Testis (tissue), 3 donors: ENCODE results near the gene FSTL4. TPM values are rescaled to one million over a fixed set of nuclear protein-coding genes. Genes with fewer than 3 reads are reported as not detected.

ENCODE experiments used
- DNase-seq: peaks from one replicate; pipeline ENCODE4 v3.0.0-alpha.2; 2019
- H3K27ac ChIP-seq, 2 donors: fragments of 200-600 bp; sonication (generic); one replicate each; pipeline ENCODE4 v1.5.1; 2019
- H3K27me3 ChIP-seq: fragments of 200-600 bp; sonication (generic); one replicate; pipeline ENCODE4 v1.5.1; 2019
- H3K36me3 ChIP-seq: fragments of 200-600 bp; sonication (generic); one replicate; pipeline ENCODE4 v1.5.1; 2017; ENCODE audit warnings: low read depth; ENCODE audit errors: missing control alignments
- H3K4me1 ChIP-seq: fragments of 200-600 bp; sonication (generic); one replicate; pipeline ENCODE4 v1.5.1; 2019
- H3K4me3 ChIP-seq, 2 donors: fragments of 200-600 bp; sonication (generic); one replicate each; pipeline ENCODE4 v1.5.1; 2017 to 2019
- H3K9me3 ChIP-seq: fragments of 200-600 bp; sonication (generic); one replicate; pipeline ENCODE4 v1.5.1; 2017
- POLR2A ChIP-seq: fragments of 450-650 bp; IDR thresholded peaks from one replicate; pipeline ENCODE4 v1.6.1; 2017; ENCODE audit warnings: antibody characterized with exemption, mild to moderate bottlenecking, moderate library complexity
- WGBS, 2 donors: methylation state at CpG; one replicate each; pipeline ENCODE4 v1.1.5; 2018; 5-methylcytosine and 5-hydroxymethylcytosine counted together
- intact Hi-C: fragments of 100-400 bp; cut with DNase I; formaldehyde crosslinking; loops from one replicate; pipeline ENCODE4 v1.15.1; 2023; ENCODE audit warnings: low total_unique reads
- polyA plus RNA-seq: library from polyadenylated mRNA; stranded (reverse); fragments of 350-450 nt; fragmentation: Illumina TruSeq; extraction: RNeasy Lipid Tissue Mini Kit (QIAGEN cat#74804); gene quantifications from one replicate; pipeline ENCODE4 v1.2.3, GENCODE V29; 2014; ENCODE audit warnings: low read depth, low replicate concordance; ENCODE audit not compliant: insufficient read depth
- total RNA-seq, 2 donors: library from RNA; depleted of rRNA; stranded (reverse); fragments of >200 nt; gene quantifications; one replicate each; pipeline ENCODE4 v1.2.3, GENCODE V29; 2016
- TF ChIP-seq, protein P1 (sequence below), 3 experiments: fragments of 450-650 bp in 2 of 3; fragments of 200-600 bp in 1 of 3; sonication (generic) in 1 of 3; IDR thresholded peaks; one replicate each; pipeline ENCODE4 v1.5.1; 2016 to 2019; ENCODE audit warnings: antibody characterized with exemption in 3 of 3, mild to moderate bottlenecking in 2 of 3, moderate library complexity in 1 of 3

The FSTL4 gene
- total and polyA plus RNA-seq, 3 donors from 2014 or later: 7.1 to 8.6 (median 7.4) TPM

- Histone ChIP-seq H3K9me3 (no peaks in the 10 kb centered on the region), H3K4me3 (no peak overlapping the region), H3K4me1 (peaks cover 7% of the 10 kb centered on the region), H3K27me3 (no peaks in the 10 kb centered on the region), H3K27ac (no peak overlapping the region), H3K36me3 (no peaks in the 10 kb centered on the region)
- TF ChIP-seq POLR2A: no peak
- TF ChIP-seq, protein P1, sequence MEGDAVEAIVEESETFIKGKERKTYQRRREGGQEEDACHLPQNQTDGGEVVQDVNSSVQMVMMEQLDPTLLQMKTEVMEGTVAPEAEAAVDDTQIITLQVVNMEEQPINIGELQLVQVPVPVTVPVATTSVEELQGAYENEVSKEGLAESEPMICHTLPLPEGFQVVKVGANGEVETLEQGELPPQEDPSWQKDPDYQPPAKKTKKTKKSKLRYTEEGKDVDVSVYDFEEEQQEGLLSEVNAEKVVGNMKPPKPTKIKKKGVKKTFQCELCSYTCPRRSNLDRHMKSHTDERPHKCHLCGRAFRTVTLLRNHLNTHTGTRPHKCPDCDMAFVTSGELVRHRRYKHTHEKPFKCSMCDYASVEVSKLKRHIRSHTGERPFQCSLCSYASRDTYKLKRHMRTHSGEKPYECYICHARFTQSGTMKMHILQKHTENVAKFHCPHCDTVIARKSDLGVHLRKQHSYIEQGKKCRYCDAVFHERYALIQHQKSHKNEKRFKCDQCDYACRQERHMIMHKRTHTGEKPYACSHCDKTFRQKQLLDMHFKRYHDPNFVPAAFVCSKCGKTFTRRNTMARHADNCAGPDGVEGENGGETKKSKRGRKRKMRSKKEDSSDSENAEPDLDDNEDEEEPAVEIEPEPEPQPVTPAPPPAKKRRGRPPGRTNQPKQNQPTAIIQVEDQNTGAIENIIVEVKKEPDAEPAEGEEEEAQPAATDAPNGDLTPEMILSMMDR (IDR thresholded peaks at IDR 0.05): no peak
- intact Hi-C loops: no loop called here
- 86 to 87% methylated on average over 3 of the region's 3 CpGs for WGBS, 2 donors
- DNase-seq: no peak
Measured at GRCh38 chr5:133284306-133284705, 328.0 kb downstream of the FSTL4 start.

GRCh38 chr5:133278317-133278716, 334.0 kb downstream of the FSTL4 start:
- Histone ChIP-seq H3K9me3 (no peaks in the 10 kb centered on the region), H3K36me3 (no peaks in the 10 kb centered on the region), H3K4me1 (no peaks in the 10 kb centered on the region), H3K27ac (no peak overlapping the region), H3K4me3 (no peak overlapping the region), H3K27me3 (no peaks in the 10 kb centered on the region)
- TF ChIP-seq POLR2A: no peak
- TF ChIP-seq, protein P1 (IDR thresholded peaks at IDR 0.05): no peak
- 85 to 89% methylated on average over 3 to 4 of the region's 4 CpGs for WGBS, 2 donors
- DNase-seq: no peak
- intact Hi-C loops: no loop called here

DNA sequence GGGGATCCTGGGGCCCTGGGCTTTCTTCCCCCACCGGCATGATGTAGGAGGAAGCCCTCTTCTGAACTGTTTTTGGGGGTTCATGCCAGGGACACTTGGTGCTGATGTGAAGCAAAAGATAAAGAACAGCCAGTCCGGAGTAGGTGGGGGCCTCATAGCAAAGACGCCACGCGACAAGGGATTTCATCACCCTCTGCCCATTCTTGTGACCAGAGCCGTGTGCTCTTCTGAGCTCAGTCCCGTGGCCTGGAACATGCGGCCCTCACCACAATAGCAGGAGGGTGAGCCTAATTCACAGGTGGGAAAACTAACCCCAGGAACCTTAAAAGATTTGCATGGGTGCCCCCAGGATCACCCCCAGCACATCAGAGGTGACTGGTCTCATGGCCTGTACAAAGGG, 334.6 kb downstream of the FSTL4 start:
- WGBS, 2 donors: 85 to 92% methylated on average over 8 of the region's 8 CpGs
- H3K27ac ChIP-seq: no peak overlapping the region
- H3K4me1 ChIP-seq: no peaks in the 10 kb centered on the region
- TF ChIP-seq, protein P1 (IDR thresholded peaks at IDR 0.05): no peak
- TF ChIP-seq POLR2A: no peak
- H3K36me3 ChIP-seq: no peaks in the 10 kb centered on the region
- H3K4me3 ChIP-seq: no peak overlapping the region
- no peak for DNase-seq
- H3K27me3 ChIP-seq: no peaks in the 10 kb centered on the region
- H3K9me3 ChIP-seq: no peaks in the 10 kb centered on the region
- intact Hi-C loops: no loop called here

- Histone ChIP-seq H3K27ac (no peak overlapping the region), H3K9me3 (no peaks in the 10 kb centered on the region), H3K27me3 (no peaks in the 10 kb centered on the region), H3K36me3 (no peaks in the 10 kb centered on the region), H3K4me3 (no peak overlapping the region), H3K4me1 (no peaks in the 10 kb centered on the region)
- TF ChIP-seq POLR2A: no peak
- TF ChIP-seq, protein P1 (IDR thresholded peaks at IDR 0.05): no peak
- WGBS, 2 donors: 83 to 93% methylated on average over 4 of the region's 4 CpGs
- intact Hi-C loops: no loop called here
- no peak for DNase-seq
Measured at GRCh38 chr5:133276171-133276570, 336.2 kb downstream of the FSTL4 start.

GRCh38 chr5:133275631-133276030, 336.7 kb downstream of the FSTL4 start:
- no peak for DNase-seq
- intact Hi-C loops: no loop called here
- Histone ChIP-seq H3K9me3 (no peaks in the 10 kb centered on the region), H3K36me3 (no peaks in the 10 kb centered on the region), H3K4me1 (no peaks in the 10 kb centered on the region), H3K27ac (no peak overlapping the region), H3K27me3 (no peaks in the 10 kb centered on the region), H3K4me3 (no peak overlapping the region)
- WGBS, 2 donors: 92 to 97% methylated on average over 7 of the region's 7 CpGs
- TF ChIP-seq, protein P1 (IDR thresholded peaks at IDR 0.05): no peak
- TF ChIP-seq POLR2A: no peak
